ENCODE measurements around the gene PGF. TPM values are rescaled to one million over a fixed set of nuclear protein-coding genes. Genes with fewer than 3 reads are reported as not detected.

The PGF gene
- total RNA-seq, 1 experiment from 2014 or later: 6.4 TPM

- no peak for TF ChIP-seq ZNF274 (IDR thresholded peaks at IDR 0.05; ENCODE audit: low read depth, low read length)
- no peak for TF ChIP-seq ELF1 (IDR thresholded peaks at IDR 0.05; ENCODE audit: borderline replicate concordance, low read depth)
- no peak for TF ChIP-seq TCF7L2 (IDR thresholded peaks at IDR 0.05; ENCODE audit: borderline replicate concordance, extremely low read depth, insufficient read depth, insufficient read length)
- no peak for TF ChIP-seq ATF3 (IDR thresholded peaks at IDR 0.05)
- TF ChIP-seq POLR2AphosphoS5 (IDR thresholded peaks at IDR 0.05; ENCODE audit: low read depth, low read length): no peak
These were observed 24.3 kb upstream of the PGF start (continued) for GRCh38 chr14:74979442-74980397.

- no peaks in the 10 kb centered on the region for H3K9me2 ChIP-seq (ENCODE audit: insufficient read depth)
- no TSS peak for BruUV-seq (replicated peaks)
- POLR2A ChIA-PET: no interaction called here
- no peak overlapping the region for H3K9ac ChIP-seq (ENCODE audit: low read length)
- no peak for ATAC-seq
- no peaks in the 10 kb centered on the region for H3K27me3 ChIP-seq (ENCODE audit: insufficient read depth, low read length)
- H2AFZ ChIP-seq (ENCODE audit: low read depth, low read length, poor library complexity, severe bottlenecking): no peak overlapping the region
- H3K4me2 ChIP-seq (ENCODE audit: low read length): no peak overlapping the region
- intact Hi-C loops (cut with micrococcal nuclease): no loop called here
- H3K27ac ChIP-seq (ENCODE audit: low read depth, low read length): no peak overlapping the region
- H3K79me2 ChIP-seq (ENCODE audit: insufficient read depth, low read length): no peaks in the 10 kb centered on the region
- TF ChIP-seq FOSL1 (IDR thresholded peaks at IDR 0.05; ENCODE audit: low read depth): no peak
- no peak for TF ChIP-seq CBX3 (IDR thresholded peaks at IDR 0.05; ENCODE audit: low read depth)
- H3K36me3 ChIP-seq (ENCODE audit: control insufficient read depth in 1 of 2, insufficient read depth in 2 of 2, low read length in 2 of 2): no peaks in the 10 kb centered on the region
- H3K9me3 ChIP-seq (ENCODE audit: control insufficient read depth in 1 of 2, insufficient read depth in 1 of 2, low read depth in 1 of 2, low read length in 2 of 2): no peaks in the 10 kb centered on the region
- no peaks in the 10 kb centered on the region for H3K4me1 ChIP-seq (ENCODE audit: control insufficient read depth in 1 of 2, insufficient read depth in 2 of 2, low read length in 2 of 2)
- CTCF ChIA-PET: no interaction called here
- no peak for DNase-seq (ENCODE audit: low read depth, low spot score)
- no peaks in the 10 kb centered on the region for H4K20me1 ChIP-seq (ENCODE audit: insufficient read depth)
- RAD21 ChIA-PET (ENCODE audit: low non-redundant PET in 1 of 2, low total read pairs in 2 of 2, uncharacterized antibody in 2 of 2, unreplicated experiment in 2 of 2): interaction anchor here in 1 of 2 experiments (0.7 kb wide), 1 partner anchor 18 kb away, joined by 10 read pairs; no protein-coding TSS in a partner anchor
- H3K4me3 ChIP-seq (replicated peaks in 1 of 2; ENCODE audit: low read depth in 1 of 2, low read length in 2 of 2): no peak overlapping the region
These were observed 23.6 kb upstream of the PGF start for GRCh38 chr14:74979029-74979428.
